Karpas-422 (cell line): Measurements from ENCODE around the gene ZNF367. TPM values are rescaled to one million over a fixed set of nuclear protein-coding genes. Genes with fewer than 3 reads are reported as not detected.

Experiments used
- DNase-seq: peaks from one replicate; pipeline ENCODE4 v3.0.0-alpha.2; 2015
- H2AFZ ChIP-seq: fragments of 200-600 bp; sonication (generic); 2 replicates; pipeline ENCODE4 v1.6.1; 2014; ENCODE audit warnings: antibody characterized with exemption, low read length, mixed read lengths
- H3K27ac ChIP-seq: fragments of 200-600 bp; sonication (generic); 2 replicates; pipeline ENCODE4 v1.5.1; 2014; ENCODE audit warnings: mild to moderate bottlenecking, low read length, moderate library complexity
- H3K27me3 ChIP-seq: fragments of 200-600 bp; sonication (generic); 2 replicates; pipeline ENCODE4 v1.6.1; 2014; ENCODE audit warnings: low read length, mixed read lengths
- H3K36me3 ChIP-seq: fragments of 200-600 bp; sonication (generic); 2 replicates; pipeline ENCODE4 v1.6.1; 2014; ENCODE audit warnings: low read length, mixed read lengths; ENCODE audit not compliant: insufficient read depth
- H3K4me1 ChIP-seq: fragments of 200-600 bp; sonication (generic); 2 replicates; pipeline ENCODE4 v1.6.1; 2014; ENCODE audit warnings: mild to moderate bottlenecking, low read length, mixed read lengths
- H3K4me2 ChIP-seq: fragments of 200-600 bp; sonication (generic); 2 replicates; pipeline ENCODE4 v1.6.1; 2014; ENCODE audit warnings: low read length, low read depth, mild to moderate bottlenecking; ENCODE audit not compliant: poor library complexity, severe bottlenecking
- H3K4me3 ChIP-seq: fragments of 200-600 bp; sonication (generic); 2 replicates; pipeline ENCODE4 v1.5.1; 2014; ENCODE audit warnings: mild to moderate bottlenecking, antibody characterized with exemption, low read length, mixed read lengths
- H3K79me2 ChIP-seq: fragments of 200-600 bp; sonication (generic); 2 replicates; pipeline ENCODE4 v1.6.1; 2014; ENCODE audit warnings: mild to moderate bottlenecking, low read length, mixed read lengths
- H3K9ac ChIP-seq: fragments of 200-600 bp; sonication (generic); 2 replicates; pipeline ENCODE4 v1.6.0; 2014; ENCODE audit warnings: low read length
- H3K9me2 ChIP-seq: fragments of 200-600 bp; sonication (generic), shearing (Covaris generic); replicated peaks from 2 replicates; pipeline ENCODE4 v1.6.0; 2014; ENCODE audit warnings: mild to moderate bottlenecking, low read length, moderate library complexity; ENCODE audit not compliant: insufficient read depth
- H3K9me3 ChIP-seq: fragments of 300-700, 200-600 bp; sonication (generic); 2 replicates; pipeline ENCODE4 v1.6.1; 2014; ENCODE audit warnings: low read length, mixed read lengths
- H4K20me1 ChIP-seq: fragments of 200-600 bp; sonication (generic); 2 replicates; pipeline ENCODE4 v1.6.1; 2014; ENCODE audit warnings: mild to moderate bottlenecking, antibody characterized with exemption, low read length, low read depth; ENCODE audit not compliant: insufficient read depth
- total RNA-seq: library from RNA; depleted of rRNA; stranded (reverse); fragments of >200 nt; shearing (Covaris generic); gene quantifications from 2 replicates; pipeline ENCODE4 v1.2.3, GENCODE V29; 2014; ENCODE audit warnings: low replicate concordance

Gene ZNF367
- total RNA-seq, 1 experiment from 2014 or later = 6.8 TPM

DNA sequence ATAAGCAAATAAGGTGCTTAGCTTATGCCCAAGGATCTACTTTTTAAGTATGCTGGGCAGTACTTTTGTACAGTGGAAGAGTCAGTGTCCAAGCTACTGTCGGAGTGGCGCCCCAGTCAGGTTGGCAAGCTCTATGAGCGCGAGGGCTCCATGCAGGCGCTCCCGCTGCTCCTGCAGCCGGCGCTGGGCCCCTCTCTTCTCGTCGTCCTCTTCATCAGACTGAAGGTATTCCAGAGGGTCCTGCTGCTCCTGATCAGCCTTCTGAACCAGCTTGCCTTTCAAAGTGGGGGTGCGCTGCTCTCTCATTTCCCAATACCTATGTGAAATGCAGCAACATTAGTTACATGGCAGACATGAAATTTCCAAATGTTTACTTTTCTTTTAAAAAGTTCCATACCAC lies 30.0 kb downstream of the ZNF367 start:
- H4K20me1 ChIP-seq = no peaks in the 10 kb centered on the region
- no peak for DNase-seq
- H3K27ac ChIP-seq = no peak overlapping the region
- H3K36me3 ChIP-seq = peaks cover 58% of the 10 kb centered on the region
- H3K79me2 ChIP-seq = peaks cover 13% of the 10 kb centered on the region; the same call in 1 of the 2 replicates
- H3K27me3 ChIP-seq = no peaks in the 10 kb centered on the region
- no peaks in the 10 kb centered on the region for H3K9me2 ChIP-seq
- H2AFZ ChIP-seq = no peak overlapping the region
- H3K4me3 ChIP-seq = no peak overlapping the region
- H3K4me2 ChIP-seq = no peak overlapping the region
- H3K9me3 ChIP-seq = no peaks in the 10 kb centered on the region
- no peak overlapping the region for H3K9ac ChIP-seq
- no peaks in the 10 kb centered on the region for H3K4me1 ChIP-seq

DNA sequence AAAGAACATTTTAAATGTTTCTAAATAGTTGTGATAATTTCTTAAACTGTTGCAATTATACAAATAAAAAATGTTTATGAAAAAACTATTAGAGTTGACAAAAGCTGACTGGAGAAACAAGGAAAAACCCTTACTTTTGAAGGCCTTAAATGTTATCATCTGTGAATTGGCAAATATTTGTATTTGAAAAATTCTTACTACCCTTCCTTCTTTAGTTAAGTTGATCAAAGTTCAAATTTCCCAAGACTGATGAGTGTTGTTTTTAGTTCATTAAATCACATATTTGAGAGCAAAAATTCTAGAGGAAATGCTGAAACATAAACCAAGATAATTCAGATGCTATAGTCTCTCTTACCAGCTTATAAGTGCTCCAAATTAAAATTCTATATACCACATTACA lies 32.0 kb downstream of the ZNF367 start:
- H3K9ac ChIP-seq = no peak overlapping the region
- no peak overlapping the region for H2AFZ ChIP-seq
- H3K36me3 ChIP-seq = peaks cover 45% of the 10 kb centered on the region
- H3K4me1 ChIP-seq = no peaks in the 10 kb centered on the region
- no peaks in the 10 kb centered on the region for H3K9me3 ChIP-seq
- H4K20me1 ChIP-seq = no peaks in the 10 kb centered on the region
- no peak for DNase-seq
- peaks cover 9% of the 10 kb centered on the region; the same call in 1 of the 2 replicates for H3K79me2 ChIP-seq
- H3K27me3 ChIP-seq = no peaks in the 10 kb centered on the region
- H3K4me3 ChIP-seq = no peak overlapping the region
- no peaks in the 10 kb centered on the region for H3K9me2 ChIP-seq
- H3K4me2 ChIP-seq = no peak overlapping the region
- H3K27ac ChIP-seq = no peak overlapping the region

DNA sequence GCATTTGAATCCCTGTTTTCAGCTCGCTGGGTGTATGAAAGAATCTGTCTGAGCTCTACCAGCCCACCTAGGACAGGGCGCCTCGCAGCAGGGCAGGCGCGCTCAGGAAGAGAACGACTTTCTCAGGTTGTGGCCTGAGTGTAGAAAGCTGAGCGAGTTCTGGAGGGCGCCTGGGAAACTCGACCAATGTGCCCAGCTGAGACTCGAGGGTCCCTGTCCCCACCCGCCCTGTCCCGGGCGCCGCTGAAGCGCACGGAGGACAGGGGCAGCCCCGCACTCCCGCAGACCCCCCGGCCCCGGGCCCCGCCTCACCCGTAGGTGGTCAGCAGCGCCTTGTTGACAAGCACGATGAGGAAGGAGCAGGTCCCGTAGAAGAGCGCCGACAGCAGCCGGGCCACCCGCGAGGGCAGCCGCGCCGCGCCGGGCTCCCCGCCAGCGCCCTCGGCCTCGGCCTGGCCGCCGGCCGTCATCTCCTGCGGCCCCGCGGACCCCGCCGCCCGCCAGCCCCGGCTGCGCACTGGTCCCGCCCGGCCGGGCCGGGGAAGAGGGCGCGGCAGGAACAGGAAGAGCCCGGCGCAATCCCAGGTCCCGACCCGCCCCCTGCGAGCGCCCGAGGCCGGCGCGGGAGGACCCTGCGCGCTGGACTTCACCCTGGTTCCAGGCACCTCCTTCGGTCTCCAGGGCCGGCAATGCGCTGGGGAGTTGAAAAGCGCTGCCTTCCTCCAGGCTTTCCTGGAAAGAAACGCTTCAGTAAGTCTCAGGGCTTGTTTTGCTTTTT lies 34.8 kb downstream of the ZNF367 start, which contains the start of gene SLC35D2:
TSS of gene SLC35D2 (minus strand) at position 547 of the 778 bp plus-strand sequence. CDS start at position 470, 77 bp downstream.
- H2AFZ ChIP-seq = no peak within 1 kb of the TSS
- no peak within 1 kb of the TSS for H3K4me3 ChIP-seq
- peaks cover 33% of the 10 kb centered on the region for H3K36me3 ChIP-seq
- H3K79me2 ChIP-seq = peaks cover 7% of the 10 kb centered on the region; the same call in 1 of the 2 replicates
- H3K9me3 ChIP-seq = no peaks in the 10 kb centered on the region
- H4K20me1 ChIP-seq = no peaks in the 10 kb centered on the region
- no peaks in the 10 kb centered on the region for H3K9me2 ChIP-seq
- no peaks in the 10 kb centered on the region for H3K4me1 ChIP-seq
- H3K4me2 ChIP-seq = no peak within 1 kb of the TSS
- no peak for DNase-seq
- no peak within 1 kb of the TSS for H3K27ac ChIP-seq
- no peak within 1 kb of the TSS for H3K9ac ChIP-seq
- H3K27me3 ChIP-seq = no peaks in the 10 kb centered on the region

DNA sequence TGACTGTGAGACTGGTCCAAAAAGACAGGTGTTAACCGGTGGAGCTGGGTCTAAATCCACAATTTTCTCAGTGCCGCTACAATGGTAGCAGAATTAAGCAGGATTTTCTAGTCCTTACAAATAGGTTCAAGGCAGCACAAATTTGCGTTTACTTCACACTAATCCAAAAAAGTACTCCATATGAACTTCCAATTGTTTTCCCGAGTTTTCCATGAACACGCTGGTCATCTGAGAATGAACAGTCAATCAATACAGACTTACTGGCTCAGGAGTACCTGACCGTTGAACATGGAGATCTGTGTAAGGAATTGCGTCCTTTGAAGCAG lies 35.4 kb downstream of the ZNF367 start:
- Histone ChIP-seq H3K27me3 (no peaks in the 10 kb centered on the region), H3K9me2 (no peaks in the 10 kb centered on the region), H3K27ac (no peak overlapping the region), H3K36me3 (peaks cover 27% of the 10 kb centered on the region), H3K79me2 (peaks cover 3% of the 10 kb centered on the region; the same call in 1 of the 2 replicates), H4K20me1 (no peaks in the 10 kb centered on the region), H2AFZ (no peak overlapping the region), H3K9ac (no peak overlapping the region), H3K9me3 (no peaks in the 10 kb centered on the region), H3K4me3 (no peak overlapping the region), H3K4me1 (no peaks in the 10 kb centered on the region), H3K4me2 (no peak overlapping the region)
- no peak for DNase-seq

DNA sequence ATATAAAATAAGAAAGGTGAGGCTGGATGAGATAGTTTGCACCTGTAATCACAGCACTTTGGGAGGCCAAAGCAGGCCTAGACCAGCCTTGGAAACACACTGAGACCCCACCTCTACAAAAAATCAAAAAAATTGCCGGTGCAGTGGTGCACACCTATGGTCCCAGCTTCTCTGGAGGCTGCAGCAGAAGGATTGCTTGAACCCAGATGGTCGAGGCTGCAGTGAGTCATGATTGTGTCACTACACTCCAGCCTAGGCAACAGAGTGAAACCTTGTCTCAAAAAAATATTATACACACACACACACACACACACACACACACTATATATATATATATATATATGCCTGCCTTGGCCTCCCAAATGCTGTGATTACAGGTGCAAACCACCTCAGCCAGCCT lies 36.0 kb downstream of the ZNF367 start:
- Histone ChIP-seq H3K4me1 (no peaks in the 10 kb centered on the region), H3K27ac (no peak overlapping the region), H3K4me2 (no peak overlapping the region), H3K9ac (no peak overlapping the region), H4K20me1 (no peaks in the 10 kb centered on the region), H3K4me3 (no peak overlapping the region), H2AFZ (no peak overlapping the region), H3K27me3 (no peaks in the 10 kb centered on the region), H3K9me2 (no peaks in the 10 kb centered on the region), H3K79me2 (peaks cover 3% of the 10 kb centered on the region; the same call in 1 of the 2 replicates), H3K36me3 (peaks cover 26% of the 10 kb centered on the region), H3K9me3 (no peaks in the 10 kb centered on the region)
- DNase-seq = no peak

DNA sequence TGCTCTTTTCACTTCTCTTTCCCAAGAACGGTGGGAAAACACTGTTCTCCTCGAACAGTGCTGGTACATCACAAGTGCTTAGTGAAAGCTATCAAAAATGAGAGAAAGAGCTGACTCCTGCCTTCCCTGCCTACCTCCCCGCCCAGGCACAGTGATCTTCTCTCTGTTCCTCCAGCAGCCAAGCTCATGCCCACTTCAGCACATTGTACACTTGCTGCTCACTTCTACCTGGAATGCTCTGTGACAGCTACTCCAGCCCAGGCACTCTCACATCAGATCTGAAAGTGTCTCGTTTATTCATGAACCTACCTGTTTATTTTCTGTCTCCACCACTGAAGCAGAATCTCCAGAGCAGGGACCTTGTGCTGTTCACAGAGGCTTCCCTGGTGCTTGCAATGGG lies 36.5 kb downstream of the ZNF367 start:
- no peak for DNase-seq
- H3K4me2 ChIP-seq = no peak overlapping the region

DNA sequence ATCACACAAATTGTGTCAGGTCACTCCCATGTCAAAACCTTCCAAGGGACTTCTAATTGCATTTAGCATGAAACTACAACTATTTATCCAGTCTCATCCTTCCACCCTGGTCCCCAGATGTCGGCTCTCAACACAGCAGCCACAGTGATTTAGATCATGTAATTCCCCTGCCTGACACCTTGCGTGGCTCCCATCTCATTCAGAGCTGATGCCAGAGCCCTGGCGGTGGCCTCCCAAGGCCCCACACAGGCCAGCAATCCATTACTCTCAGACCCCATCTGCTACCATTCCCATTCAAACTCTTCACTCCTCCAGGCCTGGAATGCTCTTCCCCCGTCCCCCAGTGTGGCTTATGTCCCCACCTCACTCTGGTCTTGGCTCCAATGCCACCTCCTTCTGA lies 37.0 kb downstream of the ZNF367 start:
- Histone ChIP-seq H3K9me3 (no peaks in the 10 kb centered on the region), H3K27me3 (no peaks in the 10 kb centered on the region), H3K4me3 (no peak overlapping the region), H3K9ac (no peak overlapping the region), H3K27ac (no peak overlapping the region), H2AFZ (no peak overlapping the region), H4K20me1 (no peaks in the 10 kb centered on the region), H3K9me2 (no peaks in the 10 kb centered on the region), H3K79me2 (peaks cover 3% of the 10 kb centered on the region; the same call in 1 of the 2 replicates), H3K36me3 (peaks cover 15% of the 10 kb centered on the region), H3K4me2 (no peak overlapping the region), H3K4me1 (no peaks in the 10 kb centered on the region)
- DNase-seq = no peak

More for the DNA sequence above, 36.5 kb downstream of the ZNF367 start:
- H3K9me3 ChIP-seq = no peaks in the 10 kb centered on the region
- no peaks in the 10 kb centered on the region for H4K20me1 ChIP-seq
- H3K79me2 ChIP-seq = peaks cover 3% of the 10 kb centered on the region; the same call in 1 of the 2 replicates
- H3K36me3 ChIP-seq = peaks cover 21% of the 10 kb centered on the region
- H3K27ac ChIP-seq = no peak overlapping the region
- no peaks in the 10 kb centered on the region for H3K4me1 ChIP-seq
- no peak overlapping the region for H3K4me3 ChIP-seq
- H3K9ac ChIP-seq = no peak overlapping the region
- H2AFZ ChIP-seq = no peak overlapping the region
- H3K27me3 ChIP-seq = no peaks in the 10 kb centered on the region
- no peaks in the 10 kb centered on the region for H3K9me2 ChIP-seq

DNA sequence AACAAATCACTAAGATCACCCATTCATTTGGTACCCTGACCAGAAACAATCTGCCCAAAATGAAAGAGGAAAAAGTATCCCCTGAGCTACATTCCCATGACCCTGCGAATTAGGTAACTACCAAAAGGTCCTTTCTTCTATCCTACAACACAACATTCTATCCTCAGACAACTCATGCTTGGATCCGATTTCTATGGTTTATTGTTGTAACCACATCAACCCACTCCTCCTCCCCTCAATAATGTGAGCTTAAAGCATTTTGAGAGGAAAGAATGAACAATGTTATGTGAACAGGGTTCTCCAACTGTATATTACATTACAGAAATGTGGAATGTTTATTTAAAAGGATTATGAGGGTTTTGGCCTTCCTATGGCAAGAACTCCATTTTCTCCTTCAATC lies 38.7 kb downstream of the ZNF367 start:
- Histone ChIP-seq H3K4me2 (no peak overlapping the region), H3K9me3 (no peaks in the 10 kb centered on the region), H3K9me2 (no peaks in the 10 kb centered on the region), H4K20me1 (no peaks in the 10 kb centered on the region), H3K4me1 (no peaks in the 10 kb centered on the region), H2AFZ (no peak overlapping the region), H3K79me2 (no peaks in the 10 kb centered on the region), H3K9ac (no peak overlapping the region), H3K36me3 (peaks cover 3% of the 10 kb centered on the region; the same call in 1 of the 2 replicates), H3K27me3 (no peaks in the 10 kb centered on the region), H3K27ac (no peak overlapping the region), H3K4me3 (no peak overlapping the region)
- no peak for DNase-seq
